Hepatic stellate cell (primary cell): ENCODE measurements around the gene GADD45GIP1.
"Not testable (repeated sequence)": the region's sequence is repeated elsewhere in the genome, so short reads cannot be mapped to it uniquely, and the experiment has no call there.

Experiments
- DNase-seq: peaks from one replicate; pipeline ENCODE4 v3.0.0; 2011; ENCODE audit warnings: low spot score

Gene GADD45GIP1

GRCh38 chr19:12987781-12988180 is 30.8 kb upstream of the GADD45GIP1 start:
- DNase-seq, result no peak

DNA sequence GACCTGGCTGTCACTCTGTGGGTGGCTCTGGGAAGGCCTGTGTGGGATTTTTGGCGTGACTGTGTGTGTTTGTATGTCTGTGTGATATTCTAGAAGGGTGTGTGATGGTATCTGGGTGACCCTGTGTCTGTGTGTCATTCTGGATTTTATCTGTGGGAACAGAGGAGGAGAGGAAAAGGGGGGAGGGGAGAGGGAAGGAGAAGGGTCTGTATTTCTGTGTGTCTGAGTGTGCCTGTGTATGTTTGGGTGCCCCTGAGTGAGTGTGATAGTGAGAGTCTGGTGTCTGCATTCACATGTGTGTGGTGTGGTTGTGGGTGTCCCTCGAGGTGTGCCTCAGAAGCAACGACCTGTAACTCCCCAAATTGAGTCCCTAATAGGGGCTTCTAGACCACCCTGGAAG is 30.2 kb upstream of the GADD45GIP1 start:
- no peak for DNase-seq

GRCh38 chr19:12986726-12987125 is 29.7 kb upstream of the GADD45GIP1 start:
- no peak for DNase-seq

DNA sequence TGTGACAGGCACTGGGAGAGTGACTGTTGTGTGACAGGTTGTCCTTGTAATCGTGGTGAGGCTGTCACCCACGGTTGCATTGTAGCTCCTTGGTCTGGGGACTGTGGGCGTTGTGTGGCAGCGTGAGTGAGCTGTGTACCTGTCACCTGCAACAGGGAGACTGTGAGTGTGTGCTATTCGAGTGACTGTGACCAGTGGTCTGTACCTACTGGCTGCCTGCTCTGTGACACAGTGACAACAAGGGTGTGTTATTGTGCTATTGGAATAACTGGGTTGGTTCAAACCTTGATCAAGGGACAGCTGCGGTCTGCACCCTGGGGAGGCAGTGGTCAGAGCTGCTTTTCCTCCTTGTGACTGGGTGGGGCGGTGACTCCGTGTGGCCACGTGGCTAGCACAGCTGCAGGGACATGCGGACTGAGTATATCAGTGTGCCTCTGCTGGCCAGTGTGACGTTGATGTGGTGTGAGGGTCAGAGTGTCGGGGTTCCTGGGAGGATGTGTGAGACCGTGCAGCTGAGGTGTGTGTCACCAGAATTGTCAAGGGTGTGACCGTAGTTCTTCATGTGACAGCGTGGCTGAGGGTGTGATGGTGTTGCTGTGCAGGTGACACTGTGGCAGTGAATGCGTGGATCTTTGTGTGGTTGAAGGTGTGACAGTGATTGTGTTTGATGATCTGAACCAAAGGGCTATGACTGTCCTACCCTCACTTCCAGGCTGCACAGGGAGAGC is 28.2 kb upstream of the GADD45GIP1 start:
- peak; percentile 86 for DNase-seq

- DNase-seq, result no peak
These were observed 27.6 kb upstream of the GADD45GIP1 start for GRCh38 chr19:12984683-12985048.

GRCh38 chr19:12984143-12984627 is 27.2 kb upstream of the GADD45GIP1 start:
- no peak for DNase-seq

DNA sequence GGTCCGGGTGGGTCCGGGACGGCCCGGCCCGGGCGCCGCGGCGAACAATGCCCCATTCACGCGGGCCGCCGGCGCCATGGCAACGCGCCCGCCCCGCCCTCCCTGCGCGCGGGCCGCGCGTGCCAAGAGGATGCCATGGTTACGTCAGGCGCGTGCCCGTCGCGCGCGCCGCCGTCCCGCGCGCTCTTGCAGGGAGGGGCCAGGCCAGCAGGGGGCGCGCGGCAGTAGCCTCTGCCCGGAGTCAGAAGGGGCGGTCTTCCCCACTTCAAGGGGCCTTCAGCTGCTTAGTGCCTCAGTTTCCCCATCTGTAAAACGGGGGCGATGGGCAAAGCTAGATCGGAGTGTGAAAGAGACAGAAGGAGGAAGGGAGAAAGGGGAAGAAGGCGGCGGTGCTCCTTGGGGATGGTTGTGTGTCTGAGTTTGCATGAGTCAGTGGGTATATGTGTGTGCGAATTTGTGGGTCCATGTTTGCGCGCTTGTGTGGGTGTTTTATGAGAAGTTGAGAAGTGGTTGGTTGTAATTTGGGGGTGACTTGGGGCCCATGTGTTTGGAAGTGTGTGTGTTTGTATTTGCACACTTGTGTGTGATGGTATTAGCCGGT is 26.6 kb upstream of the GADD45GIP1 start:
- DNase-seq, result peak; percentile 91

DNA sequence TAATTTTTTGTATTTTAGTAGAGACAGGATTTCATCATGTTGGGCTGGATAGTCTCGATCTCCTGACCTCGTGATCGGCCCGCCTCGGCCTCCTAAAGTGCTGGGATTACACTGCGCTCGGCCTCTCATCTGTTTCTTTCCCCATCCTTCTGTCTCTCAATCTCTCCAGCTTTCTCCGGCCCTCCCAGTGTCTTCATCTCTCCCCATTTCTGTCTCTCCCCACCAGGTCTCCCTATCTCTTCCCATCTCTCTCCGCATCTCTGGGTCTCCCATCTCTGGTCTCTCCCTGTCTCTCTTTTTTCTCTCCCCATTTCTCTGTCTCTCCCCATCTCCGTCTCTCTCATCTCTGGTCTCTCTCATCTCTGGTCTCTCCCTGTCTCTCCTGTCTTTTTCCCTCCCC is 26.1 kb upstream of the GADD45GIP1 start:
- no peak for DNase-seq

DNA sequence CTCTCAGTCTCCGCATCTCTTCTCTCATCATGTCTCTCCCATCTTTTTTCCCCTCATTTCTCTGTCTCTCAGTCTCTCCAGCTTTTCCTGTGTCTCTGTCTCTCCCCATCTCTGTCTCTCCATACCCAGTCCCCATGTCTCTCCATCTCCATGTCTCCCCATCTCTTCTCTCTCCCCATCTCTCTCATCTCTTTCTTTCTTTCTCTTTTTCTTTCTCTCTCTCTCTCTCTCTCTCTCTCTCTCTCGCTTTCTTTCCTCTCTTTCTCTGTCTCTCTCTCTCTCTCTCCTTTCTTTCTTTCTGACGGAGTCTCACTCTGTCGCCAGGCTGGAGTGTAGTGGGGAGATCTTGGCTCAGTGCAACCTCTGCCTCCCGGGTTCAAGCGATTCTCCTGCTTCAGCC is 25.6 kb upstream of the GADD45GIP1 start:
- no peak for DNase-seq

DNA sequence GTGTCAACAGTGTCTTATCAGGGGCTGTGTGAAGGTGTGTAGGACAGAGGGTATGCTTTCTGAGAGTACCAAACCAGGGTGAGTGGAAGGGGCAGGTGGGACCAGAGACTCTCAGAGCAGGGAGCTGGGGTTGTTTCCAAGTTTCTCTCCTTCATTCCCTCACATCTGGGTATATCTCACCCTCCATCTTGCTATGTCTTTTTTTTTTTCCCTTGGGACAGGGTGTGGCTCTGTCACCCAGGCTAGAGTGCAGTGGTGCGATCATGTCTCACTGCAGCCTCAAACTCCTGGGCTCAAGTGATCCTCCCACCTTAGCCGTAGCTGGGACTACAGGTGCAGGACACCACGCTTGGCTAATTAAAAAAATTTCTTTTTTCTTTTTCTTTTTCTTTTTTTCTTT is 23.0 kb upstream of the GADD45GIP1 start:
- no peak for DNase-seq

GRCh38 chr19:12976109-12976508 is 19.1 kb upstream of the GADD45GIP1 start:
- not testable (repeated sequence) for DNase-seq

DNA sequence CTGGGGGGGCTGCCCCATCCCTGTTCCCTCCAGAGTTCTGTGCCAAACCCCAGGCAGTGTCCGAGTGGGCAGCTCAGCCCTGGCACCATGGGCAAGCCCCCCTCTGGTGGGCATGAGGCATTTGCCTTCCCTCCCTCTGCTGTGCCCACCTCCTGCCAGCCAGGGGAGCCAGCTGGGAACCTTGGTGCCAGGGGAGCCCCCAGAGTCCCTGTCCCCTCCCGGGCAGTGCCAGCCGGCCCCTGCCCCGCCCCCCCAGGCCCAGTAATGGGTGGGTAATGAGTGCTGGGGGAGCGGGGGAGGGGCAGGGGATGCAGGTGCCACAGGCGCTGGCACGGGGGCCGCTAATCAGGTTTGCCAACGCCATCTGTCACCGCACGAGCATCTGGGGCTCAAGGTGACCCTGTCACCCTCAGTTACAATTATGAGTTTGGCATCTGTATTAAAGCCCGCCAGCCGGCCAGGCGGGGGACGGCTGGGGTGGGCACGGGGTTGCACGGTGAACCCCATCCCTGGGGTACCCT is 18.3 kb upstream of the GADD45GIP1 start:
- DNase-seq, result no peak

- DNase-seq, result no peak
These were observed 17.5 kb upstream of the GADD45GIP1 start for GRCh38 chr19:12974301-12975220.

DNA sequence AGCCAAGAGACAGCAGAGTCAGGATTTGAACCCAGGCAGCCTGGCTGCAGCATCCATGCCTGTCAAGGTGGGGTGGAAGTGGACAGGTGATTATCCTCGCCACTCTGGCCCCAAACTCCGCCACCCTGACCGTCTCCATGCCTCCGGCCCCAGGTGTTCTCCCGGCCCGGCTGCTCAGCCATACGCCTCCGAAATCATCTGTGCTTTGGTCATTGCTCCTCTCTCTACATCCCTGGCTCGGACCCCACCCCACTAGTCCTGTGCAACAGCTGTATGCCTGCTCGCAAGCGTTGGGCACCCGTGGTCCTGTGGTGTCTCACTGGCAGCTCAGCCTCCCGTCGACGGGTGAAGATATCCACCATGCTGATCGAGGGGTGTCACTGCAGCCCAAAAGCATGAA is 16.2 kb upstream of the GADD45GIP1 start:
- DNase-seq, result no peak

GRCh38 chr19:12970070-12970820 is 13.2 kb upstream of the GADD45GIP1 start:
- no peak for DNase-seq

DNA sequence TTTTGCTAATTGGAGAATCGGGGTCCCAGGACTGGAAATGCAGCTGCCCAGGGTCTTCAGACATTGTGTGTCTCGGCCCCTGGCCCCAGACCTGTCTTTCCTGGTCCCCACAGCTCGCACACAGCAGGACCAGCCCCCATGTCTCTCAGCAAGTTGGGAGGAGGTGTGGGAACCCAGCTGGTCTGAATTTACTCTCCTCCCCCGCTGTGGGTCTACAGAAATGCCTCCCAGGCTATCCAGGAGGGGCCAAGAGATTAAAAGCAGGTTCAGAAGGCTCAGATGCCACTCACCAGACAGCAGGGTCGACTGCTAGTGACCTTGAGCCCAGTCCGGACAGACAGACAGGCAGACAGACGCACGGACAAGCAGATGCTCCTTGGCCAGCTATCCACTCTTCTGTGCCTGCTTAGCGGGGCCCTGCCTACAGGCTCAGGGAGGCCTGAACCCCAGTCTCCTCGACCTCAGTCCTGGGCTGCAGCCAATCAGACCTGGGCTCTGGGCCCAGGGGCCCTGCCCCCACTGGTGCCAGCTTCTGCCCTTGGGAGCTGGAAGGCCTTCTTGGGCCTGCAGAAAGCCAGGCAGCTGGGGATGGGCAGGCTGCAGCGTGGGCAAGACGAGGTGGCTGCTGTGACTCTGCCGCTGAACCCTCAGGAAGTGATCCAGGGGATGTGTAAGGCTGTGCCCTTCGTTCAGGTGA is 12.4 kb upstream of the GADD45GIP1 start, which contains the start of gene DAND5:
DAND5 (plus strand) TSS at position 285 of the 697 bp plus-strand sequence; CDS start at position 370, 85 bp downstream.
- no peak for DNase-seq

- no peak for DNase-seq
These were observed 10.9 kb upstream of the GADD45GIP1 start for GRCh38 chr19:12967907-12968306.

DNA sequence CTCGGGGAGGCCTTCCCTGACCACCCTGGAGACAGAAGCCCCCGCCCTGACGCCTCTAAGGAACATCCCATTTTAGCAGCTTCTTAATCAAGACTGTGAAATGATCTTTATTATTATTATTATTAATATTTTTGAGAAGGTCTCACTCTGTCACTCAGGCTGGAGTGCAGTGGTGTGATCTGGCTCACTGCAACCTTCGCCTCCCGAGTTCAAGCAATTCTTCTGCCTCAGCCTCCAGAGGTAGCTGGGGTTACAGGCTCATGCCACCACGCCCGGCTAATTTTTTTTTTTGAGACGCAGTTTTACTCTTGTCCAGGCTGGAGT is 8.8 kb upstream of the GADD45GIP1 start:
- DNase-seq, result no peak

GRCh38 chr19:12965017-12965811 is 8.2 kb upstream of the GADD45GIP1 start:
- peak; percentile 83 for DNase-seq

DNA sequence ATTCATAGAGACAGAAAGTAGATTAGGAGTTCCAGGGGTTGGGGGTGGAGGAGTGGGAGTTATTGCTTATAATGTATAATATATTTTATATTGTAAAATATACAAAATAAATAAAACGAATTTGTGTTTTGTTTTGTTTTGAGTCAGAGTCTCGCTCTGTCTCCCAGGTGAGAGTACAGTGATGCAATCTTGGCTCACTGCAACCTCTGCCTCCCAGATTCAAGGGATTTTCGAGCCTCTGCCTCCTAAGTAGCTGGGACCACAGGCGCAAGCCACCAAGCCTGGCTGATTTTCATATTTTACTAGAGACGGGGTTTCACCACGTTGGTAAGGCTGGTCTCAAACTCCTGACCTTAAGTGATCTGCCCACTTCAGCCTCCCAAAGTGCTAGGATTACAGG is 2.5 kb upstream of the GADD45GIP1 start:
- no peak for DNase-seq
